ENCODE data around the gene ARL3.
A peak's percentile ranks its signal among the peaks of the same experiment; 100 is the strongest.
"Not testable (repeated sequence)": the region's sequence is repeated elsewhere in the genome, so short reads cannot be mapped to it uniquely, and the experiment has no call there.

Gene ARL3

GRCh38 chr10:102712843-102713538 is 1.2 kb downstream of the ARL3 start:
- H3K4me3 ChIP-seq (ENCODE audit: low read length) = peak overlapping the region; percentile 95

GRCh38 chr10:102712089-102712488 is 2.1 kb downstream of the ARL3 start:
- no peak overlapping the region for H3K4me3 ChIP-seq (ENCODE audit: low read length)
- no peak for DNase-seq (ENCODE audit: low read depth, low spot score)

More at GRCh38 chr10:102712843-102713538, 1.2 kb downstream of the ARL3 start:
- no peak for DNase-seq (ENCODE audit: low read depth, low spot score)

- DNase-seq (ENCODE audit: low read depth, low spot score) = peak; percentile 28
- H3K4me3 ChIP-seq (ENCODE audit: low read length) = no peak overlapping the region
Observed at GRCh38 chr10:102710609-102711008, 3.6 kb downstream of the ARL3 start.

- no peak overlapping the region for H3K4me3 ChIP-seq (ENCODE audit: low read length)
- no peak for DNase-seq (ENCODE audit: low read depth, low spot score)
Observed at GRCh38 chr10:102705531-102705930, 8.7 kb downstream of the ARL3 start.

GRCh38 chr10:102704915-102705314 is 9.3 kb downstream of the ARL3 start:
- H3K4me3 ChIP-seq (ENCODE audit: low read length) = no peak overlapping the region
- no peak for DNase-seq (ENCODE audit: low read depth, low spot score)

GRCh38 chr10:102702742-102703141 is 11.5 kb downstream of the ARL3 start:
- no peak overlapping the region for H3K4me3 ChIP-seq (ENCODE audit: low read length)
- DNase-seq (ENCODE audit: low read depth, low spot score) = no peak

- DNase-seq (ENCODE audit: low read depth, low spot score) = no peak
- H3K4me3 ChIP-seq (ENCODE audit: low read length) = no peak overlapping the region
Observed at GRCh38 chr10:102701796-102702195, 12.4 kb downstream of the ARL3 start.

GRCh38 chr10:102701272-102701671 is 12.9 kb downstream of the ARL3 start:
- no peak for DNase-seq (ENCODE audit: low read depth, low spot score)
- no peak overlapping the region for H3K4me3 ChIP-seq (ENCODE audit: low read length)

GRCh38 chr10:102698894-102699293 is 15.3 kb downstream of the ARL3 start:
- H3K4me3 ChIP-seq (ENCODE audit: low read length) = no peak overlapping the region
- no peak for DNase-seq (ENCODE audit: low read depth, low spot score)

GRCh38 chr10:102696736-102697135 is 17.5 kb downstream of the ARL3 start:
- no peak for DNase-seq (ENCODE audit: low read depth, low spot score)
- no peak overlapping the region for H3K4me3 ChIP-seq (ENCODE audit: low read length)

GRCh38 chr10:102695401-102695800 is 18.8 kb downstream of the ARL3 start:
- not testable (repeated sequence) for H3K4me3 ChIP-seq (ENCODE audit: low read length); DNase-seq (ENCODE audit: low read depth, low spot score)

- no peak for DNase-seq (ENCODE audit: low read depth, low spot score)
- H3K4me3 ChIP-seq (ENCODE audit: low read length) = no peak overlapping the region
Observed at GRCh38 chr10:102691285-102692066, 22.7 kb downstream of the ARL3 start.

- H3K4me3 ChIP-seq (ENCODE audit: low read length) = no peak overlapping the region
- DNase-seq (ENCODE audit: low read depth, low spot score) = no peak
Observed at GRCh38 chr10:102683736-102684135, 30.5 kb downstream of the ARL3 start.

- DNase-seq (ENCODE audit: low read depth, low spot score) = no peak
Observed at GRCh38 chr10:102682981-102683380, 31.2 kb downstream of the ARL3 start.

GRCh38 chr10:102682416-102682815 is 31.8 kb downstream of the ARL3 start:
- no peak for DNase-seq (ENCODE audit: low read depth, low spot score)
- no peak overlapping the region for H3K4me3 ChIP-seq (ENCODE audit: low read length)

More at GRCh38 chr10:102682981-102683380, 31.2 kb downstream of the ARL3 start:
- no peak overlapping the region for H3K4me3 ChIP-seq (ENCODE audit: low read length)

- H3K4me3 ChIP-seq (ENCODE audit: low read length) = no peak overlapping the region
- peak; percentile 59 for DNase-seq (ENCODE audit: low read depth, low spot score)
Observed at GRCh38 chr10:102681696-102682095, 32.5 kb downstream of the ARL3 start.

GRCh38 chr10:102679596-102679995 is 34.6 kb downstream of the ARL3 start:
- H3K4me3 ChIP-seq (ENCODE audit: low read length) = no peak overlapping the region
- DNase-seq (ENCODE audit: low read depth, low spot score) = no peak

- H3K4me3 ChIP-seq (ENCODE audit: low read length) = no peak overlapping the region
Observed at GRCh38 chr10:102678842-102679289, 35.3 kb downstream of the ARL3 start.

GRCh38 chr10:102678068-102678400 is 36.2 kb downstream of the ARL3 start:
- H3K4me3 ChIP-seq (ENCODE audit: low read length) = no peak overlapping the region
- no peak for DNase-seq (ENCODE audit: low read depth, low spot score)

More at GRCh38 chr10:102678842-102679289, 35.3 kb downstream of the ARL3 start:
- no peak for DNase-seq (ENCODE audit: low read depth, low spot score)

- no peak for DNase-seq (ENCODE audit: low read depth, low spot score)
- H3K4me3 ChIP-seq (ENCODE audit: low read length) = no peak overlapping the region
Observed at GRCh38 chr10:102677331-102678067, 36.7 kb downstream of the ARL3 start.

All from Jurkat, Clone E6-1 (cell line).